GM18505 (cell line): ENCODE measurements around the gene UBIAD1.
"Not testable (repeated sequence)": the region's sequence is repeated elsewhere in the genome, so short reads cannot be mapped to it uniquely, and the experiment has no call there.

Experiments used
- ATAC-seq: cut with Tn5 transposase; IDR thresholded peaks from one replicate; pipeline ENCODE4 v1.9.1; 2021; ENCODE audit not compliant: unreplicated experiment
- POLR2A ChIP-seq: IDR thresholded peaks from 4 replicates; pipeline ENCODE4 v1.6.1; 2011; ENCODE audit warnings: borderline replicate concordance; ENCODE audit not compliant: insufficient read depth, insufficient read length; ENCODE audit errors: extremely low read depth

The UBIAD1 gene

GRCh38 chr1:11285883-11286734, 13.1 kb downstream of the UBIAD1 start:
- no peak for TF ChIP-seq POLR2A
- no peak for ATAC-seq

DNA sequence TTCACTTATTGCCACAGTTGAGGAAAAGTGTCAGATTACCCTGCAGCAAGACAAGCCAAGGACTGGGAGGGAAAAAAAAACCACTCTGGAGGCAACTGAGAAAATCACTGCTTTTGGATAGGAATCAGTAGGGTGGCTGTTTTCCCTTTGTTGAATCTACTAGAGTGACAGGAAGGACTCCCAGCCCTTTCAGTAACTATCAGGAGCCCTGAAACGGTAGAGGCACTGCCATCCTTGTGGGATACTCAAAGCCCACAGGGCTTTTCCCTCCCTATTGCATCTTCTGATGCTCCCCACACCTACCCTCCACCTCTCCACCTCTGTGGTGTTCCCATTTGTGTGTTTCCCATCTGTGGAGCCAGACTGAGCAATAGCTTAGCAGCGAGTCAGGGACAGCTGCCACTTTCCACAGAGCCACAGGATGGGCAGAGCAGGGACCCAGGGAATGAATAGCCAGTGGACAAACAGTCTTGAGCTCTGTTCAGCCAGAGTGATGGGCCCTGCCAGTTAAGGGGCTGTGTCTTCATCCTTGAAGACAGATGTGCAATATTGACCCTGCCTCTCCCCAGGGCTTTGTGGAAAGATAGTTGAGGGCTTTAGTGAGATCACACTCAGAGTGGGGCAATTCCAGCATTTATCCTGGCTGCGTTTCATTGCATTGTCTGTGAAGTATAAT, 13.9 kb downstream of the UBIAD1 start:
- no peak for TF ChIP-seq POLR2A
- ATAC-seq = no peak

DNA sequence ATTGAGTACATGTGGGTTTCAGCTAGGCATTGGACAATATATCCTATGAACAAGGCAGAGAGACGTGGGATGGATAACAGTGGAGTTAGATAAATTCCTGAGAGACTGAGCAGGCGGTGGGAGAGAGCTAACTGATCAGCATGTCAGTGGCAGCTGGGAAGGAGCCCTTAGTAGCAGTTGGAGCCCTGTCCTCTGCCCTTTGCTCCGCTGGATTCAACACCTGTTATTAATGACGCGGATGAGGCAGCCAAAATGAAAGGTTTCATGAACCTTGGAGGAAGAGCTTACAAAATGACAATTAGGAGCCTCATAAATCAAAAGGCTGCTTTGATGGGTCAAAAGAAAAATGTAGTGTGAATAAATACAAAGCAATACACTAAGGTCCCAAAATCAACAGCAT, 16.1 kb downstream of the UBIAD1 start:
- TF ChIP-seq POLR2A = no peak
- ATAC-seq = no peak

DNA sequence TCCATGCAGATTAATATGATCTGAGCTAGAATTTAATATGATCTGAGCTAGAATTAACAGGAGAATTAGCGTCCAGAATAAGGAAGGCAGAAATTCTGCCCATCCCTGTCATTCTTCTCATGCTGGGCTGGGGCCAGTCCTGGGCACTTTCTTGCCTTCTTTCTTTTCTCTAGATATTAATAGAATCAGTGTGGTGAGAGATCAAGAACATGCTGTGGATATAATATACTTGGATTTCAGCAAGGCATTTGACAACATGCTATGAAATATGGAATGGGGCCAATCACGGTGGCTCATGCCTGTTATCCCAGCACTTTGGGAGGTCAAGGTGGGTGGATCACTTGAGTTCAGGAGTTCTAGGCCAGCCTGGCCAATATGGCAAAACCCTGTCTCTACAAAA, 18.1 kb downstream of the UBIAD1 start:
- no peak for TF ChIP-seq POLR2A
- no peak for ATAC-seq

DNA sequence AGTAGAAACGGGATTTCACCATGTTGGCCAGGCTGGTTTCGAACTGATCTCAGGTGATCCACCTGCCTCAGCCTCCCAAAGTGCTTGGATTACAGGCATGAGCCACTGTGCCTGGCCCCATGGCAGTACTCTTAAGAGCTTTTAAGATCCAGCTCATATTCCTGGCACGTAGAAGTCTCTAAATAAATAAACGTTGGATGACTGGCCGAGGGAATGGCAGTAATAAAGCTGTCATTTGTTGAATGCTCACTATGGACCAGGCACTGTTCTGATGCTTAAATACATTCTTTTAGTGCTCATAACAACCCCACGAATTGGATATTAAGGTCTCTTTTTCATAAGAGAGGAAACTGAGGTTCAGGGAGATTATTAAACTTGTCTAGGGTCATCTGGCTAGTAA, 20.9 kb downstream of the UBIAD1 start:
- no peak for TF ChIP-seq POLR2A
- no peak for ATAC-seq

DNA sequence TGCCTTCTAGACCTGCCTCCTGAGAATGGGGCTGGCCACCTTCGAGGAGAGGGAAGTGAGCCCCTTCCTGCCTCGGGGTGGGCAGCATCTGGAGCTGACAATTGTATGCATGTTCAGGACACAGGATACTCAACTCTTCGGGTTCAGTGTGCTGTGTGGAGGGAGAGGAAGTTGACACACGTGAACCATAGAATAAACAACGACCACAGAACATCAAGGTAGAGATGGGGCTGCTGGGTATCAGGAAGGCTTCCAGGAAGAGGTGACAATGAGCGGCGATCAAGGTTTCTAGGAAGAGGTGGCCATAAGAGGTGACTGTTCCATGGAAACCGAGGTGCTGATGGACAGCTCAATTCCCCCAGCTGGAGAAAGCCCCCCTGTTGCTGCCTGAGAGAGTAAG, 22.0 kb downstream of the UBIAD1 start:
- no peak for ATAC-seq
- no peak for TF ChIP-seq POLR2A

DNA sequence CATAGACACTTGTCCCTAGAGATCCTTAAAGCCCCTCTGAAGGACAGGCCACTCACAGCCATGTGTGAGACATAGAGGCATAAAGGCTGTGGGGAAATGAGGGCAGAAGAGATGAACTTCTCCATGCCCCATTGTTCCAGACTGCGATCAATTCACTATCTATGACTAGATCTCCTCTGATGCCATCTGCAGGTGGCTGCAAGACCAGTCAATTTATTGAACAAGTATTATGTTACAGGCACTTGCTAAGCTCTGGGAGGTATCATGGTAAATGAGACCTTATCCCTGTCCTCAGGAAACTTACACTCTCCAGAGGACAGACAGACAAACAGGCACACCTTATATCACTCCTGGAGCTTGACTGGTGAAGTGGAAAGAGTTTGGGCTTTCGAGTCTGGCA, 22.9 kb downstream of the UBIAD1 start:
- no peak for TF ChIP-seq POLR2A

DNA sequence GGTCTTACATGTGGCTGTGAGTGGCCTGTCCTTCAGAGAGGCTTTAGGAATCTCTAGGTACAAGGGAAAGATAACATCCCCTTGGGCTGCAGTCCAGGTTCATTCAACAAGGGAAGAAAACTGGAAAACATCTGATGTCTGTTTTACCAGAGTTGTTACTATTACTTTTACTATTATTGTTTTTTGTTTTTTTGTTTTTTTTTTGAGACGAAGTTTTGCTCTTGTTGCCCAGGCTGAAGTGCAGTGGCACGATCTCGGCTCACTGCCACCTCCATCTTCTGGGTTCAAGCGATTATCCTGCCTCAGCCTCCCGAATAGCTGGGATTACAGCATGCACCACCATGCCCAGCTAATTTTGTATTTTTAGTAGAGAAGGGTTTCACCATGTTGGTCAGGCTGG, 24.8 kb downstream of the UBIAD1 start:
- ATAC-seq = not testable (repeated sequence)

More for the DNA sequence above, 22.9 kb downstream of the UBIAD1 start:
- ATAC-seq = no peak

DNA sequence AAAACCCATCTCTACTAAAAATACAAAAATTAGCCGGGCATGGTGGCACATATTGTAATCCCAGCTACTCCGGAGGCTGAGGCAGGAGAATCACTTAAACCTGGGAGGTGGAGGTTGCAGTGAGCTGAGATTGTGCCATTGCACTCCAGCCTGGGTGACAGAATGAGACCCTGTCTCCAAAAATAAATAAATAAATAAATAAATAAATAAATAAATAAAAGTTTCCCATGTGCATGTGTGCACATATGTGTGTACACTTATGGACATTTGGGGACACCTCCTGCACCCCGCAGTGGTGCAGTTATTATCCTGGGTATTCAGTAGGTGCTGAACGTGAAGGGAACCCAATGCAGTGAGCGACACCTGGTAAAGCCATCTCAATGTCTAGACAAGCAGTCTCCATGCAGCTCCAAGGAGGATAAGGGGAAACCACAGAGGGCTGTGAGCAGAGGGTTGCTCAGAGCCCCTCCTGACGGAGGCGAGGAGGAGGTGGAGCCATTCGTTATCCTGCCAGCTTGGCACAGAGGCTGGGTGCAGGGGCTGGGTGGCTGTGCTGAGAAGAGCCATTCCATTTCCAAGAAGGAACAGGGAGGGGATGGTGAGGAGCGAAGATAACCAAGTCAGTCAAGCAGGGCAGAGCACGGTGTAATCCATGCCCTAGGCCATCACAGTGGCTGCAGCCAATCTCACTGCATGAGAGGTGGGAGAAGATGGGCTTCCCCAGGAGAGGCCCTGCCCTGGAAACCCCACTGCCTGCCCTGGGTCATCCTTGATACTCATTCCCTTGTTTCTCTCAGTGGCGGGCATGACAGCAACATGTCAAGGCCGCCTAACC, 25.6 kb downstream of the UBIAD1 start:
- no peak for ATAC-seq
- TF ChIP-seq POLR2A = no peak

GRCh38 chr1:11299225-11299574, 26.2 kb downstream of the UBIAD1 start:
- no peak for ATAC-seq

GRCh38 chr1:11301601-11302000, 28.6 kb downstream of the UBIAD1 start:
- no peak for ATAC-seq
- TF ChIP-seq POLR2A = no peak

More at GRCh38 chr1:11299225-11299574, 26.2 kb downstream of the UBIAD1 start:
- TF ChIP-seq POLR2A = no peak

DNA sequence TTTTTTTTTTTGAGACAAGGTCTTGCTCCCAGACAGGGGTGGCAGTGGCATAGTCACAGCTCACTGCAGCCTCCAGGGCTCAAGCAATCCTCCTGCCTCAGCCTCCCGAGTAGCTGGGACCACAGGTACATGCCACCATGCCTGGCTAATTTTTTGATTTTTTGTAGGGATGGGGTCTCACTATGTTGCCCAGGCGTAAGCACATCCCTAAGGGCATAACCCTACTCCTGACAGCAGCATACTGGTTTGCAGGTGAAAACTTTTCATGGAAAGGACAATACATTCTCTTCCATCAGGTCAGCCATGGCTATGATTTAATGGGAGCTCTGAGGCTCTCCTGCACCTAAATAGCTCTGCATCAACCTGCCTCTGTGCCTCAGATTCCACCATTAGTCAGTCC, 29.4 kb downstream of the UBIAD1 start:
- ATAC-seq = no peak
- TF ChIP-seq POLR2A = no peak

DNA sequence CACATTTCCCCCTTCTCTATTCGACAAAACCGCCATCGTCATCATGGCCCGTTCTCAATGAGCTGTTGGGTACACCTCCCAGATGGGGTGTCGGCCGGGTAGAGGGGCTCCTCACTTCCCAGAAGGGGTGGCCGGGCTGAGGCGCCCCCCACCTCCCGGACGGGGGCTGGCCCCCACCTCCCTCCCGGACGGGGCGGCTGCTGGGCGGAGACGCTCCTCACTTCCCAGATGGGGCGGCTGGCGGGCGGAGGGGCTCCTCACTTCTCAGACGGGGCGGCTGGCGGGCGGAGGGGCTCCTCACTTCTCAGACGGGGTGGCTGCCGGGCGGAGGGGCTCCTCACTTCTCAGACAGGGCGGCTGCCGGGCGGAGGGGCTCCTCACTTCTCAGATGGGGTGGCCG, 32.5 kb downstream of the UBIAD1 start:
- ATAC-seq = not testable (repeated sequence)

DNA sequence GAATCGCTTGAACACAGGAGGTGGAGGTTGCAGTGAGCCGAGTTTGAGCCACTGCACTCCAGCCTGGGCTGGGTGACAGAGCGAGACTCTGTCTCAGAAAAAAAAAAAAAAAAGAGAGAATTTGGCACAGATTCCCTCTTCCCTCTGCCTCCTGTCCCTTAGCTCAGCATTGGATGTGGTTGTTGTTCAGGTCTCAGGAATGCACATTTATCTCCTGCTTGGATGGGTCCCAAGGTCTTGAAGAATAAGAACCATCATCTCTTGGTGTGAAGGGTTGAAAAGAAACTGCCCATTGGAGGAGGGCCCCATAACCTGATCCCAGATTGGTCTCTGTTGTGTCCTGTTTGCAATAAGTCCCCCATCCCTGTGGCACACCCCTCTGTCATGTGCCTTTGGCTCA, 34.9 kb downstream of the UBIAD1 start:
- no peak for TF ChIP-seq POLR2A

More for the DNA sequence above, 34.9 kb downstream of the UBIAD1 start:
- ATAC-seq = no peak
